NCI-H345 treated with DMSO at 0.1 percent for 48 hours (cell line): Measurements from ENCODE around the gene FOXA1.
"Not testable (repeated sequence)": the region's sequence is repeated elsewhere in the genome, so short reads cannot be mapped to it uniquely, and the experiment has no call there.

Experiments
- DNase-seq: peaks from one replicate; lab custom pipeline; 2025; ENCODE audit not compliant: unreplicated experiment; lab: John Stamatoyannopoulos, UW

FOXA1 gene

GRCh38 chr14:37563189-37563588 is 31.9 kb downstream of the FOXA1 start:
- no peak for DNase-seq

GRCh38 chr14:37559386-37559785 is 35.7 kb downstream of the FOXA1 start:
- DNase-seq: no peak

GRCh38 chr14:37558740-37559139 is 36.3 kb downstream of the FOXA1 start:
- DNase-seq: no peak

GRCh38 chr14:37555596-37555995 is 39.5 kb downstream of the FOXA1 start:
- DNase-seq: not testable (repeated sequence)

GRCh38 chr14:37553935-37554550 is 41.0 kb downstream of the FOXA1 start:
- no peak for DNase-seq

- no peak for DNase-seq
Measured at GRCh38 chr14:37551119-37551518, 43.9 kb downstream of the FOXA1 start.

GRCh38 chr14:37550511-37550910 is 44.5 kb downstream of the FOXA1 start:
- DNase-seq: no peak

- no peak for DNase-seq
Measured at GRCh38 chr14:37546621-37547447, 48.2 kb downstream of the FOXA1 start.

- no peak for DNase-seq
Measured at GRCh38 chr14:37545174-37545573, 49.9 kb downstream of the FOXA1 start.

- DNase-seq: peak; percentile 66
Measured at GRCh38 chr14:37544407-37544806, 50.6 kb downstream of the FOXA1 start.

- DNase-seq: no peak
Measured at GRCh38 chr14:37539992-37540391, 55.1 kb downstream of the FOXA1 start.
